Muscle layer of duodenum (tissue), 2 donors: ENCODE results near the gene TBX2.

Source experiments
- H3K27ac ChIP-seq: one replicate; pipeline ENCODE4 v1.7.0; 2013; ENCODE audit warnings: mild to moderate bottlenecking, low read length
- H3K27me3 ChIP-seq: one replicate; pipeline ENCODE4 v1.7.0; 2013; ENCODE audit warnings: low read depth, mild to moderate bottlenecking, control low read depth, low read length
- H3K36me3 ChIP-seq, 2 donors: one replicate each; pipeline ENCODE4 v1.7.0; 2013; ENCODE audit warnings: low read length in 2 of 2, control low read depth in 1 of 2, mild to moderate bottlenecking in 1 of 2; ENCODE audit not compliant: insufficient read depth in 2 of 2, control insufficient read depth in 1 of 2
- H3K4me1 ChIP-seq, 2 donors: one replicate each; pipeline ENCODE4 v1.7.0; 2013; ENCODE audit warnings: low read length in 2 of 2, mild to moderate bottlenecking in 2 of 2, control low read depth in 1 of 2, moderate library complexity in 1 of 2; ENCODE audit not compliant: insufficient read depth in 2 of 2, control insufficient read depth in 1 of 2
- H3K4me3 ChIP-seq, 2 donors: one replicate each; pipeline ENCODE4 v1.7.0; 2013; ENCODE audit warnings: low read length in 2 of 2, low read depth in 1 of 2, mild to moderate bottlenecking in 1 of 2
- H3K9me3 ChIP-seq, 2 donors: one replicate each; pipeline ENCODE4 v1.7.0; 2013; ENCODE audit warnings: low read length in 2 of 2, control low read depth in 1 of 2, mild to moderate bottlenecking in 1 of 2; ENCODE audit not compliant: control insufficient read depth in 1 of 2
- donor health status: healthy.

Gene TBX2

GRCh38 chr17:61456061-61456681 is 56.5 kb downstream of the TBX2 start:
- H3K27me3 ChIP-seq: peaks cover 91% of the 10 kb centered on the region
- H3K4me1 ChIP-seq: peaks cover 0 to 32% of the 10 kb centered on the region in 2 donors
- no peak overlapping the region for H3K4me3 ChIP-seq
- H3K36me3 ChIP-seq: no peaks in the 10 kb centered on the region
- H3K27ac ChIP-seq: no peak overlapping the region
- no peaks in the 10 kb centered on the region for H3K9me3 ChIP-seq

GRCh38 chr17:61456688-61457225 is 57.1 kb downstream of the TBX2 start:
- Histone ChIP-seq H3K27me3 (peaks cover 92% of the 10 kb centered on the region), H3K27ac (no peak overlapping the region), H3K9me3 (no peaks in the 10 kb centered on the region), H3K36me3 (no peaks in the 10 kb centered on the region), H3K4me1 (peaks cover 0 to 31% of the 10 kb centered on the region in 2 donors), H3K4me3 (peak overlapping the region in 1 of 2 donors; percentile 52)

DNA sequence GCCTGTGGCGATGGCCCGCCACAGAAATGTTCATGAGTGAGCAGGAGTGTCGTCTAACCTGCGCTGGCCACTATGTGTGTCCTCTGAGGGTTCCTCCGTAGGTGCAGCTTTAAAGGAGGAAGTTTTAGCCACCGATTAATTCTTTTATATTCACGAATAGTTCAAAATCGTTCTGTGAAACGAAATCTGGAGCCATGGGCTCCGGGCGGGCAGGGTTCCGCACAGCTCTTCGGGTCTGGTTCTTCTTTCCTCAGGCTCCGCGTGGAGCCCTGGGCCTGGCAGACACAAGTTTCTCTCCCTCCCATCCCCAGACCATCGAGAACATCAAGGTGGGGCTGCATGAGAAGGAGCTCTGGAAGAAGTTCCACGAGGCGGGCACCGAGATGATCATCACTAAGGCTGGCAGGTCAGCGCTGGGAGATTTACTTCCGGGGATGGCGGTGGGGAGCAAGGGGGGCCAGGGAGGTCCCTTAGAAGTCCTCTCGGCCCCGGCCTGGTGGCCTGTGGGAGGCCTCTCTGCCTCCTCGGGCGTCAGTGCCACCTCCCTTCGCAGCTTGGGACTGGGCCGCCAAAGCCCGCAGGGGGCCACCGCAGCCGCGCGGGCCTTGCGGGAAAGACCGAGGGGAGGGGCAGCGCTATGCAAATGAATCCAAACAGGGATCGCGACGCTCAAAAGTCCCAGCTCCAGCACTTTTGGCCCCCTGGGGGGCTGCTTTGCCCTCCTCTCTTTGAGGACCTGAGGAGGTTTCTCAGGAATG is 57.8 kb downstream of the TBX2 start:
- Histone ChIP-seq H3K9me3 (no peaks in the 10 kb centered on the region), H3K36me3 (no peaks in the 10 kb centered on the region), H3K4me1 (peaks cover 0 to 31% of the 10 kb centered on the region in 2 donors), H3K4me3 (peak overlapping the region; percentile 26 to 52), H3K27me3 (peaks cover 92% of the 10 kb centered on the region), H3K27ac (no peak overlapping the region)

DNA sequence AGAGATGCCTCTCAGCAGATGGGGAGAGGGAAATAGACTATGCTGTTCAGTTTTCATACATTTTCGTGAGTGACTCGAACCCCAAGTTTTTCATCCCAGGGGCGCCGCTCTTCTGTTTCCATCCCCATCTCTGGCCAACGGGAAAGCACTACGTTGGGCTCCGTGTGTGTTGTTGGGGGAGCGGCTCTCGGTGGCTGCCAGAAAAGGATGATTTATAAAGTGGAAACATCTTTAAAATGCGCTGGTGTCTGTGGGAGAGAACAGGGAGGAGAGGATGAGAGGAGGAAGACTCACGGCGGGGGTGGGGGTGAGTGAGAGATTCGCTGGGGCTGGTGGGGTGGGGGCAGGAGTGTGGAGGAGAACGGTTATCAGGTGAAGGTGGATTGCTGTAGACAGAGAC is 58.4 kb downstream of the TBX2 start:
- Histone ChIP-seq H3K4me1 (peaks cover 0 to 28% of the 10 kb centered on the region in 2 donors), H3K4me3 (no peak overlapping the region), H3K27me3 (peaks cover 86% of the 10 kb centered on the region), H3K9me3 (no peaks in the 10 kb centered on the region), H3K36me3 (no peaks in the 10 kb centered on the region), H3K27ac (no peak overlapping the region)

GRCh38 chr17:61458421-61459141 is 58.9 kb downstream of the TBX2 start:
- Histone ChIP-seq H3K9me3 (no peaks in the 10 kb centered on the region), H3K4me1 (peaks cover 0 to 28% of the 10 kb centered on the region in 2 donors), H3K27ac (no peak overlapping the region), H3K27me3 (peaks cover 85% of the 10 kb centered on the region), H3K36me3 (no peaks in the 10 kb centered on the region), H3K4me3 (no peak overlapping the region)
